GM12878 (cell line): Measurements from ENCODE around the gene ZBTB42. TPM values are rescaled to one million over a fixed set of nuclear protein-coding genes. Genes with fewer than 3 reads are reported as not detected.

Experiments used
- ATAC-seq: fragments of 200-7000 bp; cut with Tn5 transposase; 3 replicates; pipeline ENCODE4 v1.9.1; 2020; ENCODE audit warnings: mild to moderate bottlenecking, moderate library complexity
- BruUV-seq: library from RNA; stranded (reverse); fragments of 400-500 nt; replicated peaks from 2 replicates; lab custom pipeline; 2021; lab: Mats Ljungman, UMichigan
- CTCF ChIA-PET: fragments of 300-600 bp; sonication (Branson Sonifier 250); formaldehyde crosslinking; extraction: SDS; loops from one replicate; lab custom pipeline; 2021; ENCODE audit warnings: inconsistent platforms; lab: Yijun Ruan, JAX
- POLR2A ChIA-PET: fragments of 350-600 bp; formaldehyde crosslinking; extraction: SDS; loops from one replicate; lab custom pipeline; 2021; ENCODE audit warnings: inconsistent platforms; lab: Charles Lee
- RAD21 ChIA-PET: fragments of 300-600 bp; sonication (Branson Sonifier 250); formaldehyde crosslinking; loops from one replicate; lab custom pipeline; 2023; ENCODE audit warnings: antibody characterized with exemption; ENCODE audit not compliant: unreplicated experiment; lab: Charles Lee
- SMC1A ChIA-PET: fragments of 300-600 bp; sonication (Branson Sonifier 250); formaldehyde crosslinking; loops from one replicate; lab custom pipeline; 2023; ENCODE audit not compliant: unreplicated experiment, uncharacterized antibody; lab: Charles Lee
- DNase-seq: peaks from one replicate; pipeline ENCODE4 v3.0.0-alpha.2; 2011; ENCODE audit warnings: low read depth, low spot score
- FAIRE-seq: peaks from 3 replicates; lab custom pipeline; 2011; peaks lifted over from hg19 to GRCh38; lab: Jason Lieb, UNC
- H2AFZ ChIP-seq: 2 replicates; pipeline ENCODE4 v1.6.0; 2011; ENCODE audit warnings: low read depth, low read length, control low read depth; ENCODE audit not compliant: control insufficient read depth
- H3K27ac ChIP-seq: 2 replicates; pipeline ENCODE4 v1.5.1; 2011; ENCODE audit warnings: control low read depth; ENCODE audit not compliant: control insufficient read depth, insufficient read depth
- H3K27me3 ChIP-seq, 2 experiments: replicated peaks in 1 of 2; 2 replicates each; pipeline versions ENCODE4 v1.6.0 to v1.6.1; 2011; ENCODE audit warnings: low read length in 1 of 2; ENCODE audit not compliant: control insufficient read depth in 2 of 2, insufficient read depth in 2 of 2
- H3K36me3 ChIP-seq, 2 experiments: 2 replicates each; pipeline ENCODE4 v1.5.1; 2011; ENCODE audit warnings: low read length in 1 of 2; ENCODE audit not compliant: control insufficient read depth in 2 of 2, insufficient read depth in 2 of 2
- H3K4me1 ChIP-seq: 2 replicates; pipeline ENCODE4 v1.6.1; 2011; ENCODE audit warnings: mild to moderate bottlenecking, low read length, moderate library complexity, mixed read lengths; ENCODE audit not compliant: control insufficient read depth, insufficient read depth
- H3K4me2 ChIP-seq: 2 replicates; pipeline ENCODE4 v1.6.0; 2011; ENCODE audit warnings: control low read depth; ENCODE audit not compliant: control insufficient read depth, insufficient read depth
- H3K4me3 ChIP-seq: fragments of 200-600 bp; sonication (generic); 2 replicates; pipeline ENCODE4 v1.5.1; 2016
- H3K79me2 ChIP-seq: 2 replicates; pipeline ENCODE4 v1.6.0; 2011; ENCODE audit warnings: low read length; ENCODE audit not compliant: control insufficient read depth, insufficient read depth
- H3K9ac ChIP-seq: 2 replicates; pipeline ENCODE4 v1.8.0; 2011; ENCODE audit warnings: low read length, control low read depth, mixed read lengths; ENCODE audit not compliant: control insufficient read depth, insufficient read depth
- H3K9me3 ChIP-seq: replicated peaks from 3 replicates; pipeline ENCODE4 v1.5.1; 2011; ENCODE audit warnings: mild to moderate bottlenecking, low read length; ENCODE audit not compliant: control insufficient read depth, insufficient read depth
- H4K20me1 ChIP-seq: 2 replicates; pipeline ENCODE4 v1.6.0; 2011; ENCODE audit not compliant: control insufficient read depth, insufficient read depth
- BACH1 ChIP-seq: fragments of 450-650 bp; IDR thresholded peaks from 2 replicates; pipeline ENCODE4 v1.6.1; 2017; ENCODE audit warnings: mild to moderate bottlenecking, borderline replicate concordance
- CHD1 ChIP-seq: IDR thresholded peaks from 2 replicates; pipeline ENCODE4 v1.6.1; 2012; ENCODE audit warnings: low read depth, low read length, improper control_type of control experiment
- IKZF1 ChIP-seq: fragments of 450-650 bp; conservative IDR thresholded peaks from 2 replicates; pipeline ENCODE4 v1.6.1; 2017; ENCODE audit warnings: antibody characterized with exemption, mild to moderate bottlenecking
- IRF4 ChIP-seq: IDR thresholded peaks from 2 replicates; pipeline ENCODE4 v1.6.1; 2011; ENCODE audit warnings: low read depth, low read length
- MEF2A ChIP-seq: IDR thresholded peaks from 2 replicates; pipeline ENCODE4 v1.6.1; 2011; ENCODE audit warnings: low read depth, mild to moderate bottlenecking, low read length, moderate library complexity; ENCODE audit not compliant: insufficient read depth
- NBN ChIP-seq: fragments of 450-650 bp; IDR thresholded peaks from 2 replicates; pipeline ENCODE4 v1.6.1; 2016
- NRF1 ChIP-seq: conservative IDR thresholded peaks from 2 replicates; pipeline ENCODE4 v1.6.1; 2011; ENCODE audit warnings: mild to moderate bottlenecking, low read depth, low read length, improper control_type of control experiment
- PAX8 ChIP-seq: fragments of 450-650 bp; IDR thresholded peaks from 2 replicates; pipeline ENCODE4 v1.6.1; 2017; ENCODE audit warnings: mild to moderate bottlenecking, moderate library complexity
- POLR2AphosphoS2 ChIP-seq: IDR thresholded peaks from 2 replicates; pipeline ENCODE4 v1.6.1; 2011; ENCODE audit warnings: low read depth, mild to moderate bottlenecking, low read length, improper control_type of control experiment, moderate library complexity
- RCOR1 ChIP-seq: conservative IDR thresholded peaks from 2 replicates; pipeline ENCODE4 v1.6.1; 2012; ENCODE audit warnings: low read depth, low read length, improper control_type of control experiment
- SIN3A ChIP-seq: IDR thresholded peaks from 2 replicates; pipeline ENCODE4 v1.6.1; 2012; ENCODE audit warnings: low read depth, low read length, improper control_type of control experiment
- SMARCA5 ChIP-seq: fragments of 450-650 bp; IDR thresholded peaks from 2 replicates; pipeline ENCODE4 v1.6.1; 2017; ENCODE audit warnings: mild to moderate bottlenecking
- SRF ChIP-seq, 2 experiments: IDR thresholded peaks; 2 replicates each; pipeline ENCODE4 v1.6.1; 2011; ENCODE audit warnings: low read depth in 2 of 2, low read length in 2 of 2, mild to moderate bottlenecking in 1 of 2, moderate library complexity in 1 of 2
- ZBED1 ChIP-seq: IDR thresholded peaks from 2 replicates; pipeline ENCODE4 v1.6.1; 2016; ENCODE audit warnings: borderline replicate concordance
- ZSCAN29 ChIP-seq: fragments of 450-650 bp; IDR thresholded peaks from 2 replicates; pipeline ENCODE4 v1.6.1; 2017; ENCODE audit warnings: mild to moderate bottlenecking, moderate library complexity
- WGBS: methylation state at CpG from one replicate; pipeline ENCODE4 v1.1.6; 2016; ENCODE audit warnings: low lambda C conversion rate; ENCODE audit not compliant: insufficient replicate concordance, insufficient coverage; ENCODE audit errors: missing lambda C conversion rate; 5-methylcytosine and 5-hydroxymethylcytosine counted together
- in situ Hi-C: fragments of 300-500 bp; cut with MboI; formaldehyde crosslinking; loops from 9 replicates; pipeline ENCODE4 v1.14.3; 2018; ENCODE audit warnings: mixed read lengths
- intact Hi-C: fragments of 100-400 bp; cut with micrococcal nuclease; formaldehyde crosslinking; loops from one replicate; pipeline ENCODE4 v1.14.2; 2022; ENCODE audit not compliant: unreplicated experiment
- polyA plus RNA-seq, 11 experiments: library from polyadenylated mRNA; depleted of rRNA in 4 of 11; unstranded in 6 of 11; stranded (reverse) in 5 of 11; fragments of >200 nt; fragmentation: Nextera tagmentation in 4 of 11; fragmentation: Illumina TruSeq in 1 of 11; extraction: Ambion mirVana in 4 of 11; extraction: Trizol in 1 of 11; gene quantifications; 1 replicate in 1 of 11; 2 replicates in 10 of 11; pipeline versions ENCODE4 v1.2.1 to v1.2.3, GENCODE V29; 2011 to 2016; ENCODE audit warnings: inconsistent platforms in 2 of 11, missing spikeins in 2 of 11, low read depth in 1 of 11
- total RNA-seq, 4 experiments: library from RNA; depleted of rRNA in 3 of 4; stranded (reverse); fragments of >200 nt in 3 of 4; fragmentation: Illumina TruSeq in 1 of 4; extraction: Trizol in 1 of 4; gene quantifications; 2 replicates each; pipeline versions ENCODE4 v1.2.1 to v1.2.3, GENCODE V29; 2013 to 2021
- TF ChIP-seq, protein P1 (sequence below): fragments of 450-650 bp; IDR thresholded peaks from 2 replicates; pipeline ENCODE4 v1.6.1; 2014; ENCODE audit warnings: mild to moderate bottlenecking
- TF ChIP-seq, protein P2 (sequence below): IDR thresholded peaks from 2 replicates; pipeline ENCODE4 v1.6.1; 2012; ENCODE audit warnings: low read depth, low read length, improper control_type of control experiment
- TF ChIP-seq, protein P3 (sequence below): fragments of 450-650 bp; IDR thresholded peaks from 2 replicates; pipeline ENCODE4 v1.6.1; 2017; ENCODE audit warnings: mild to moderate bottlenecking, low read depth, inconsistent platforms; ENCODE audit not compliant: poor library complexity, severe bottlenecking

ZBTB42 gene
- total and polyA plus RNA-seq, 10 of the 15 experiments (the other 5 are each of a cell fraction or from before 2014, with no cell fraction given), result 0.05 to 1.2 (median 0.37) TPM; not detected in 2

DNA sequence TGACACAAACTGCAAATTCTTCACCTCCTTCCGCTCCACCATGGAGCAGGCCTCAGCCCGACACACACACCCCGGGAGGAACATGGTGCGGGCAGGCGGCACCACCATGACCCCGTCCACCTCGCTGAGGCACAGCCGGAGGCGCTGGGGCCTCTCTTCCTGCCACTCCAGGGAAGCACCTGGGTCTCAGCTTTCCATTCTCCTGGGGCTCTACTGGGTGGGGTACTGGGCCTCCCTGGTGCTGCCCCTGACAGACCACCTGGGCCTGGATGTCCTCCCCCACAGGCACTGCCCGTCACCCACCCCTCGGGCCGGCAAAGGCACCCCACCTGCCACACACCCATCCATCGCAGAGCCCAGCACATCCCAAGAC is 15.2 kb upstream of the ZBTB42 start:
- Histone ChIP-seq H4K20me1 (peaks cover 3% of the 10 kb centered on the region; the same call in 1 of the 2 replicates), H2AFZ (no peak overlapping the region), H3K4me2 (no peak overlapping the region), H3K9me3 (no peaks in the 10 kb centered on the region), H3K4me3 (no peak overlapping the region), H3K36me3 (peaks cover 0 to 6% of the 10 kb centered on the region in 2 experiments; a peak in 2 of 4 replicates), H3K27me3 (no peaks in the 10 kb centered on the region), H3K9ac (no peak overlapping the region), H3K4me1 (no peaks in the 10 kb centered on the region), H3K79me2 (peaks cover 2% of the 10 kb centered on the region; the same call in 1 of the 2 replicates), H3K27ac (no peak overlapping the region)
- BruUV-seq, result no TSS peak
- intact Hi-C loops (no loop called here), in situ Hi-C loops (no loop called here)
- CTCF ChIA-PET, result no interaction called here
- no peak for ATAC-seq
- TF ChIP-seq ZBED1 (no peak), NRF1 (no peak), IKZF1 (no peak), ZSCAN29 (no peak), RCOR1 (no peak), BACH1 (no peak), CHD1 (no peak), NBN (no peak), SRF (IDR thresholded peaks at IDR 0.05; ENCODE audit: low read depth in 2 of 2, low read length in 2 of 2) (no peak), PAX8 (no peak), IRF4 (no peak), MEF2A (no peak), SIN3A (no peak), POLR2AphosphoS2 (no peak), SMARCA5 (no peak)
- TF ChIP-seq, protein P1, sequence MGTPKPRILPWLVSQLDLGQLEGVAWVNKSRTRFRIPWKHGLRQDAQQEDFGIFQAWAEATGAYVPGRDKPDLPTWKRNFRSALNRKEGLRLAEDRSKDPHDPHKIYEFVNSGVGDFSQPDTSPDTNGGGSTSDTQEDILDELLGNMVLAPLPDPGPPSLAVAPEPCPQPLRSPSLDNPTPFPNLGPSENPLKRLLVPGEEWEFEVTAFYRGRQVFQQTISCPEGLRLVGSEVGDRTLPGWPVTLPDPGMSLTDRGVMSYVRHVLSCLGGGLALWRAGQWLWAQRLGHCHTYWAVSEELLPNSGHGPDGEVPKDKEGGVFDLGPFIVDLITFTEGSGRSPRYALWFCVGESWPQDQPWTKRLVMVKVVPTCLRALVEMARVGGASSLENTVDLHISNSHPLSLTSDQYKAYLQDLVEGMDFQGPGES, result no peak
- TF ChIP-seq, protein P2, sequence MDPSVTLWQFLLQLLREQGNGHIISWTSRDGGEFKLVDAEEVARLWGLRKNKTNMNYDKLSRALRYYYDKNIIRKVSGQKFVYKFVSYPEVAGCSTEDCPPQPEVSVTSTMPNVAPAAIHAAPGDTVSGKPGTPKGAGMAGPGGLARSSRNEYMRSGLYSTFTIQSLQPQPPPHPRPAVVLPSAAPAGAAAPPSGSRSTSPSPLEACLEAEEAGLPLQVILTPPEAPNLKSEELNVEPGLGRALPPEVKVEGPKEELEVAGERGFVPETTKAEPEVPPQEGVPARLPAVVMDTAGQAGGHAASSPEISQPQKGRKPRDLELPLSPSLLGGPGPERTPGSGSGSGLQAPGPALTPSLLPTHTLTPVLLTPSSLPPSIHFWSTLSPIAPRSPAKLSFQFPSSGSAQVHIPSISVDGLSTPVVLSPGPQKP, result no peak
- TF ChIP-seq, protein P3, sequence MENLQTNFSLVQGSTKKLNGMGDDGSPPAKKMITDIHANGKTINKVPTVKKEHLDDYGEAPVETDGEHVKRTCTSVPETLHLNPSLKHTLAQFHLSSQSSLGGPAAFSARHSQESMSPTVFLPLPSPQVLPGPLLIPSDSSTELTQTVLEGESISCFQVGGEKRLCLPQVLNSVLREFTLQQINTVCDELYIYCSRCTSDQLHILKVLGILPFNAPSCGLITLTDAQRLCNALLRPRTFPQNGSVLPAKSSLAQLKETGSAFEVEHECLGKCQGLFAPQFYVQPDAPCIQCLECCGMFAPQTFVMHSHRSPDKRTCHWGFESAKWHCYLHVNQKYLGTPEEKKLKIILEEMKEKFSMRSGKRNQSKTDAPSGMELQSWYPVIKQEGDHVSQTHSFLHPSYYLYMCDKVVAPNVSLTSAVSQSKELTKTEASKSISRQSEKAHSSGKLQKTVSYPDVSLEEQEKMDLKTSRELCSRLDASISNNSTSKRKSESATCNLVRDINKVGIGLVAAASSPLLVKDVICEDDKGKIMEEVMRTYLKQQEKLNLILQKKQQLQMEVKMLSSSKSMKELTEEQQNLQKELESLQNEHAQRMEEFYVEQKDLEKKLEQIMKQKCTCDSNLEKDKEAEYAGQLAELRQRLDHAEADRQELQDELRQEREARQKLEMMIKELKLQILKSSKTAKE, result no peak
- no peak for FAIRE-seq
- no peak for DNase-seq
- SMC1A ChIA-PET, result no interaction called here
- WGBS, result 94% methylated on average over 12 of the region's 13 CpGs
- RAD21 ChIA-PET, result no interaction called here
- POLR2A ChIA-PET, result no interaction called here
